GM18526 (cell line): ENCODE measurements around the gene UNC80.

Experiments
- POLR2A ChIP-seq: IDR thresholded peaks from 3 replicates; pipeline ENCODE4 v1.6.1; 2011; ENCODE audit not compliant: insufficient read length; ENCODE audit errors: extremely low read depth

Gene UNC80

DNA sequence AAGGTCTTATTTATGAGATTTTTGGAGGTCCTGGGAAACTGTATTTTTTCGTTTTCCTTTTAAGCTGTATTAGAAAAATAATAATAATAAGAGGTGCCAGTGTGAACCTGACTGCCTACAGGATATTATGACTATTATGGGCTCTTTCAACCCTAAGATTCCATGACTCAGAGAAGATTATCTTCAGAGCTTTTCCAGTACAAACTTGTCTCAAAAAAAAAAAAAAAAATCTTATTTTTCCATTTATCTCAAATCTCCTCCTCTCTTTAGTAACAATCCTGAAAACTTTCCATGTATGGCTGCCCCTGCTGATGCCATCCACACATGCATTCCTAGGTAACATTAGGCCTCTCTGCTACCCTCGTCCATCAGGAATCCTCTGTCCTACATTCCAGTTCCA, 194.1 kb downstream of the UNC80 start:
- no peak for TF ChIP-seq POLR2A

DNA sequence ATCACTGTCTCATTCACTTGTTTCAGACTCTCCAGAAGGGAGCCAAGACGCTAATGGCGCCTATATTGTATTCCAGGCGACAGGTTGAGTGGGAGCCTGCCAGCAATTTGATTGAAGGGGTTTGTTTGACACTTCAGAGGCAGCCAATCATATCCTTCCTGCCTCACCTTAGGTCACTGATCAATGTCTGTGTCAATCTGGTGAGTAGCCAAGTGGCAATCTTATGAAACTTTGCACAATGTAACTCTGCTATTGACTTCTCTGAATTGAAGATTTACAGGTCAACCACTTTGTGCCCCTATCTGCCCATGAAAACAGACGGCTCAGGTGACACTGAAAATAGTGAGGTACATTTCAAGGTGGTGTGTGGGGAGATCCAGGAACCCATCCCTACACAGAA, 198.1 kb downstream of the UNC80 start:
- TF ChIP-seq POLR2A = no peak

DNA sequence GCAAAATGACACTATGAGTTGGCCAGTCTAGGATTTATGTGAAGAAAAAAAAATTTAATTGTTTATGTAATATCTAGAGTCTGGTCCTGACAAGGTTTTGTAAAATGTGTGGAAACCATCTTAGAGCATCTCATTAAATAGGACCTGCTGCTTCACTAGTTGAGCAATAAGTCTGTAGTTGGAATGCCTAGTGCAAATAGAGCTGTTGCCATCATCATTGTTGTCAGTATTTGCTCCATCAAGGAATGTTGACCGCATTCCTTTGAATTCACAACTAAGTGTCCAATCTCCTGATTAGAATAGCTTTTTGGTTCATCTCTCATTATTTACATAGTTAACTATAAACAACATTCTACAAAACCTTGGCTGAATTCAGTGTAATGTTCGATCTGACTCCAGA, 198.6 kb downstream of the UNC80 start:
- TF ChIP-seq POLR2A = no peak

DNA sequence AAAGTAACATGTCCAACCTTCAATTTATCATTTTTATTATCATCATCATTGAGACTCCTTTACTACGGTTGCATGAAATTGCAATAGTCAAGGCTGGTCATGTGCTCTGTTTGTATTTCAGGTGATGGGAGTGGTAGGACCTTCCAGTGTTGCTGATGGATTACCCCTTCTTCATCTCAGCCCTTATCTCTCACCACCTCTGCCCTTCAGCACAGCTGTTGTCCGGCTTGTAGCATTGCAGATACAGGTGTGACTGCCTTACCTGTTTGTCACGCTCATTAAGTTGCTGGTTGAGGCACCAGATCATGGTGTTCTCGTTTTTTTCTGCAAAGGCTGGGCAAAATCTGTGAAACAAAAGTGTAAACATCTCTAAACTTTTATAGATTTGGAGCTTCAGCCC, 199.1 kb downstream of the UNC80 start:
- no peak for TF ChIP-seq POLR2A

DNA sequence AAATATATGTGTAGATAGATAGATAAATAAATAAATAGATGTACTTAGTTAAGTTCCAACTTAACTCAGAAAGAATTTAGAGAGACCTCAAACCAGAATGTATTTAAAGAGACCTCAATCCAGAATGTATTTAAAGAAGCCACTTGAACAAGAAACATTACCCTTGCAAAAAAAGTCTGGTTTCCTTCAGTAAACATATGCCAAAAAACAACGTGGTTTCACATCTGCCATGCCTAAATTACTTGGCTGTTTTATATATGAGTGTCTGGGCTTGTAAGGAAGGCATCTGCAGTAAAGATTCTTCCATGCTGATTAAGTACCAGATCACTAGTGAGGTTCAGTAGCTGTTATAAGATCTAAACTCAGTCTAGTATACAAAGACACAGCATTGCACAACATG, 201.7 kb downstream of the UNC80 start:
- TF ChIP-seq POLR2A = no peak

DNA sequence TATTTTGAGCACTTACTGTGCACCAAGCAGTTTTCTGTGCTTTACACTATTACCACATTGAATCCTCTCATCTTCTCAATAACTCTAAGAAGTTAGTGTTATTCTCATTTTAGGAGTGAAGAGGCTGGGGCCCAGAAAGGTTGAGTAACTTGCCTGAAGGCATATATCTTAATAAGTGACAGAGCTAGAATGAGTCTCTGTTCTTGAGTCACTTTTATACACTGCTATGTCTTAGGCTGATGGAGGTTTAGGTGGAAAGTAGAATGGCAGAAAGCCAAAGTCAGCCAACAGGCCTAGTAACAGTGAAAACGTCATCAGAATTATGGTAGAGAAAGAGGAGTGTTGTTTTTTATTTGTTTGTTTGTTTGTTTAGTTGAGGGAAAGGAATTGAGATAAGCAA, 202.9 kb downstream of the UNC80 start:
- no peak for TF ChIP-seq POLR2A

DNA sequence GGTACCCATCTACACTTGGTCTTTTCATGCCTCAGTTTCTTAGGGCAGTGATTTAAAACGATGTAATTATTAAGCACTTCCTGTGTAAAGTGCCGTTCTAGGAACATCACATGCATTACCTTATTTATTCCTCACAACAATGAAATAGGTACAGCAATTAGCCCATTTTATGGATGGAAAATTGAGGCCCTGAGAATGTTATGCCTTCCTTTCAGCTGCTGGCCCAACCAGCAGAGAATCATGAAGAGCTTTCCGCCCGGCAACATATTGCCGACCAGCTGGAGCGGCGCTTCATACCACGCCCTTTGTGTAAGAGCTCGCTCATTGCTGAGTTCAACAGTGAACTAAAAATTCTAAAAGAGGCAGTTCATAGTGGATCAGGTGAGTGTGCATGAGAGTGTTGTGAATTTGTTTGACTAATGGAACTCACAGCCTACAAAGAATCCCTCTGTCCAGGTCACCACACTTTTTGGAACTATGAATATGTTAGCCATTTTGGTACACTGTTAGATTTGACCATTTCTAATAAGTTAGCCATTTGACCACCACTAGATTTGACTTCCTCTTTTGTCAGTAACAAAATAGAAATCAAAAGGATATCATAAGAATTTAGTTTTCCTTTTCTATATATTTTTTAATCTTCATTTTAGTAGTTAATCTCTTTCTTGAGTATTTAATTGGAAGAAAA, 205.2 kb downstream of the UNC80 start:
- no peak for TF ChIP-seq POLR2A

DNA sequence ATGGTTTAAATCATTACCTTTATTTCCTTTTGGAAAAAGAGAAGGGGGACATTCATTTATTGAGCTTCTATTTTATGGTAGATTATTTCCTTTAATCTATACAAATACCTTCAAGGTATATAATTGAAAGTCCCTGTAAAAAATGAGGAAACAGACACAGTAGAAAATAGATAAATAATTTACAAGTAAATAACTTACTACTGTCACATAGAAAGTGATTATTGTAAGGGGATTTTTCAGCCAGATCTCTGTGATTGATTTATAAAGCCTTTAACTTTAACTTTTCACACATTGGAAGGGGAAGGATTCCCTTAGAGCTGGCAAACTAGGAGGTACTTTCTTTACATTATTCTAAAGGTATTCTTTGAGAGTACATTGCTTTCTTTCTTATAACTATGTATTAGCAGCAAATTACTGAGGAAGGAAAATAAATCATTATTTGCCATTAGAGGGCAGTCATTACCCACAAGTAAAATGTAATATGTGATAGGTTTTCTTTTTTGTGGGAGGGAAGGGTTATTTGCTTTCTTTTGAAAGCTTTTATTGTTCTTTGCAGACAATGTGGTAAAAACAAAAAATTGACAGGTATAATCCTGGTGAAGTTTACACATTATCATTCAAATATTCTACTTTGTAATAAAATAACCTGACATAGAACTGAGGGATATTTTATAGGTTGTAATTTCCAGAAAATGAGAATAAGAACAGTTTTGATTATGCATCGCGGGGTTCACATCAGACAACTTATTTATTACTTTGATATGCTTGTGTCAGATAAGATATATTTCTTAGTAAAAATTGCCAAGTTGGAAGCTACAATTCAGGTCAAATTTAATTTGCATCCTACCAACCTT, 206.0 kb downstream of the UNC80 start:
- TF ChIP-seq POLR2A = no peak

DNA sequence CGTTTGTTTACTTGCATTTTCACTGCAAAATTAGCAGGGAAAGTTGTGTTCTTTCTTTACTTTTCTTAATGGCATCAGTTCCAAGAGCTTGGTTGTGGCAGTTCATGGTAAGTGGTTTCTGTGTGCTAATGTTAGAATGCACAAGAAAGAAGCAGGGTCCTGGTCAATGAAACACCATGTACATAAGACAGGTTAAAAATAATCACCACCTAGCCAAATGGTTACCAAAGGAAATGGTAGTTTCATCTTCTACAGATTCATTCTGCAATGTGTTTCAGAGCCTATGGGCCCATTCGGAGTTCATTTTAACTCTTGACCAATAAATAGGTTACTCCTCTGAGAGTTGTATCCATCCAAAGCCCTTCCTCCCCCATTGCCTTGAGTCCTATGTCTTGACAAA, 212.7 kb downstream of the UNC80 start:
- no peak for TF ChIP-seq POLR2A

DNA sequence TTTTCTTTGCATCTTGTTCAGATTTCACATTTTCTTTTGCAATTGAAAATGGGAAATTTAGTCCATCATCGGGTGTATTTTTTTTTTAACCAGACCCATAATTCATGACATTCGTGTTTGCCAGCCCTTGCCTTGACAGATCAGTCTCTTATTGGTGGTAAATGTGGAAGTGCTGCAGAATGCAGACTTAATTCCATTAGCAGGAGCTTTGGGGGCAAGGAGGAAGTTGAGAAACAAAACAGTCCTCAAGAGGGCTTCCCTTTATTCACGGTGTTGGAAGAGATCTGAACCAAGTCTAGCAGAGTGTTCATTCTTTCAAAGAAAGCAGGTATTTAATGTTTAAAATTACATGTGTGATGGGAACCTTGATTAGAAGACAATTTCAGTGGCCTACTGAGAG, 214.2 kb downstream of the UNC80 start:
- TF ChIP-seq POLR2A = no peak

DNA sequence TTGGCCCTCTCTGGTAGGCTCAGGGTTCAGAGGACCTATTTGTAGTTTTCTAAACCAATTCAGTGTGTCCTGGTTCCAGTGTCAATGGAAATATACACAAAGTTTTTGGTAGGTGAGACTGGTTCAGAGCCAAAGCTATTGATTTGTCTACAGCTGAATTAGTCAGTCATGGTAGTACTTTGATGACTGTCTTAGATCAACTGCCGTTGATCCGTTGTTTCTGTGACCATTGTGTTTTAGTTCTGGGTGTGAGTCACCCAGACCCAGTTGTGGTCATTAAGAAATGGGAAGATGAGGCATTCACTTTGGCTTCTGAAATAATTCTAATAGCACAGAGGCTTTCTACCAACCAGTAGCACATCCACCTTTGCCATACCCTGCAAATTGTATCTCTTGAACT, 214.8 kb downstream of the UNC80 start:
- TF ChIP-seq POLR2A = no peak

DNA sequence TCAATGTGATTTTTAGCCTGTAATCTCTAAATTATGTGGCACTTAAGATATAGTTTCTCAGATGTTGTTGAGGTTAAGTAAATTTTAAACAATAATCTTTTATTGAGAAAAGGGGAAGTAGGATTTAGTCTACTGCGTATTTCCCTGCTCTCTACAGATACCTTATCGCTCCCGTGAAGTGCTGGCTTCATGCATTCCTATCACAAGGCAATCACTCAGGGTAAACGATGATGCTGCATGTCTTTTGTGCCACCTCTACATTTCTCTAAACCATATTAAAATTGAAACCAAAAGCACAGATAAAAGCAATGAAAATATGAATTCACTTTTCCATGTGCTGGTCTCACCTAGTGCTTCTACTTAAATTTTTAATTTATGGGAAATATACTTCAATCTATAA, 216.4 kb downstream of the UNC80 start:
- TF ChIP-seq POLR2A = no peak

DNA sequence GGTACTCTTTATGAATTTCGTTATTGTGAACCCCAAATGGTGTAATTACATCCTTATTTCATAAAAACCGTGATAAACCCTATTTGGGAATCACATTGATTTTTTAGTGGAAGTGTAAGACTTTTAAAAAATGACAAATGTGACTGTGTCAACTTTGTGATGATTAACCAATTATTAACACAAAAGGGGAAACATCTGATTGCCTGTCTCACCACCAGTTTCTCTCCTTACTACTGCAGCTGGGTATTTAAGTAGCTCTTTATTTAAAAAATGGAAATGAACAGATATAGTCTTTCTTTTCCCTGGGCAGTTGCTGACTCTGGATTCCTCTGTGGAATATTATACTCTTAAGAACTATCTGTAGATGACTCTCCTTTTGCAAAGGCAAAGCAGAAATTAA, 219.2 kb downstream of the UNC80 start:
- no peak for TF ChIP-seq POLR2A

DNA sequence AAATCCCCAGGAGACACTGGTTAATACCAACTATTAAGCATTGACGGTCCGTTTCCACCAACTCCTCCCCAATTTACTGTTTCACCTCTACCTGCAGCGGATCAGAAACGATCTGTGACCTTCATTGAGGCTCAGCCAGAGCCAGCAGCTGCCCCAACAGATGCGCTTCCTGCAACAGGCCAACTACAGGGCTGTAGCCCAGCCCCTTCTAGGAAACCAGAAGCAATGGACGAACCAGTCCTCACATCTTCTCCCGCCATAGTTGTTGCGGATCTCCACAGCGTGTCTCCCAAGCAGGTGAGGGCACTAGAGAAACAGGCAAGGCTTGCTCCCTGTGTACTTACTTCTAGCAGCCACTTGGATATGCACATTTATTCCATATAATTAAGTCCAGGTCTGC, 222.3 kb downstream of the UNC80 start:
- no peak for TF ChIP-seq POLR2A

DNA sequence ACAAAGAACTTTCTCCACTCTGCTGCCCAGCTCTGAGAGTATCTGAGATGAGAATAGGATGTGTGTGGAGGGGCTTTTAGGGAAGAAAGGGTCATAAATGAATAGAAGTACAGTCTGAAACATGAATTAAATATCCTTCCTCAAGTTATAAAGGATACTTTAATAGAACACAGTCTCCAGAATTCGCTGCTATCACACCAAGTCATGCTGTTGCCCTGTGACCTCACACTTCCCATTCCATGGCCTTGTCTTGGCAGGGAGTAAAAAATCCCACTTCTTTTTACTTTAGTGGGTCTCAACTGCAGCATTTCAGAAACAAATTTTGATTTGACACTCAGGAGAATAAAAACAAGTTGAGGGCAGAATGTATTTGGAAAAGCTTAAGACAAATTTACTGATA, 227.0 kb downstream of the UNC80 start:
- no peak for TF ChIP-seq POLR2A

DNA sequence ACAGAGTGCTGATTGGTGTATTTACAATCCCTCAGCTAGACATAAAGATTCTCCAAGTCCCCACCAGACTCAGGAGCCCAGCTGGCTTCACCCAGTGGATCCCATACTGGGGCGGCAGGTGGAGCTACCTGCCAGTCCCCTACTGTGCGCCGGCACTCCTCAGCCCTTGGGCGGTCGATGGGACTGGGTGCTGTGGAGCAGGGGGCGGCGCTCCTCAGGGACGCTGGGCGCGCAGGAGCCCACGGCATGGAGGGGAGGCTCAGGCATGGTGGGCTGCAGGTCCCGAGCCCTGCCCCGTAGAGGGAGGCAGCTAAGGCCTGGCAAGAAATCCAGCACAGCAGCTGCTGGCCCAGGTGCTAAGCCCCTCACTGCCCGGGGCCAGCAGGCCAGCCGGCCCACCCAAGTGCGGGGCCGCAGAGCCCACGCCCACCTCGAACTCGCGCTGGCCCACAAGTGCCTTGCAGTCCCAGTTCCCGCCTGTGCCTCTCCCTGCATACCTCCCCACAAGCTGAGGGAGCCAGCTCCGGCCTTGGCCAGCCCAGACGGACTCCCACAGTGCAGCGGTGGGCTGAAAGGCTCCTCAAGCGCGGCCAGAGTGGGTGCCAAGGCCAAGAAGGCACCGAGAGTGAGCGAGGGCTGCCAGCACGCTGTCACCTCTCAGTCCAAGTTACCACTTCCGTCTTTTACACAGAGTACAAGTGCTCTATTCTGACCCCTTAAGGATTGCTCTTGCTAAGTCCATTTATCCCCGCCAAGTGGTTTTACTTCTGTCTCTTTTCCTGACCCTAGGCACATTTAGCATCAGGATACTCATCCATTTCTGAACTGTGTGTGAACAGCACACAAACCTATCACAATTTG, 229.1 kb downstream of the UNC80 start:
- TF ChIP-seq POLR2A = no peak
